ENCODE results near the gene NEO1.

NEO1 gene

DNA sequence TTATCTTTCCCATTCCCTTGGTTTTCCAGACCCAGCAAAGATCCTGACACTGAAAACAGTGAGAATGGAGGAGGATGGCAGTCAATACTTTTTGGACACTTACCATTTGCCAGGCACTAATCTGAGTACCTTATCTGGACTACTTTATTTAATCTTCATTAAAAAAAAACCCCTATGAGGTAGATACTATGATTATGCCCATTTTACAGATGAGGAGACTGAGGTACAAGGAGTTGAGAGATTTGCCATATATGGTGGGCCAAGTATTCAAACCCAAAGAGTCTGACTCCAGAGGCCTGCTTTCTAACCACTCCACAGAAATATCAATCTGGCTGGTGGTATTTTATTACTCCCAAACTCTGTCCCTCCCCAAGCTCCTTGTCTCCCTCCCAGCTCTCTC is 296.9 kb downstream of the NEO1 start:
- no peak overlapping the region for H3K9ac ChIP-seq (ENCODE audit: low read length)
- TF ChIP-seq, protein P1, sequence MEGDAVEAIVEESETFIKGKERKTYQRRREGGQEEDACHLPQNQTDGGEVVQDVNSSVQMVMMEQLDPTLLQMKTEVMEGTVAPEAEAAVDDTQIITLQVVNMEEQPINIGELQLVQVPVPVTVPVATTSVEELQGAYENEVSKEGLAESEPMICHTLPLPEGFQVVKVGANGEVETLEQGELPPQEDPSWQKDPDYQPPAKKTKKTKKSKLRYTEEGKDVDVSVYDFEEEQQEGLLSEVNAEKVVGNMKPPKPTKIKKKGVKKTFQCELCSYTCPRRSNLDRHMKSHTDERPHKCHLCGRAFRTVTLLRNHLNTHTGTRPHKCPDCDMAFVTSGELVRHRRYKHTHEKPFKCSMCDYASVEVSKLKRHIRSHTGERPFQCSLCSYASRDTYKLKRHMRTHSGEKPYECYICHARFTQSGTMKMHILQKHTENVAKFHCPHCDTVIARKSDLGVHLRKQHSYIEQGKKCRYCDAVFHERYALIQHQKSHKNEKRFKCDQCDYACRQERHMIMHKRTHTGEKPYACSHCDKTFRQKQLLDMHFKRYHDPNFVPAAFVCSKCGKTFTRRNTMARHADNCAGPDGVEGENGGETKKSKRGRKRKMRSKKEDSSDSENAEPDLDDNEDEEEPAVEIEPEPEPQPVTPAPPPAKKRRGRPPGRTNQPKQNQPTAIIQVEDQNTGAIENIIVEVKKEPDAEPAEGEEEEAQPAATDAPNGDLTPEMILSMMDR (IDR thresholded peaks at IDR 0.05; ENCODE audit: insufficient read depth, low read length, poor library complexity, severe bottlenecking), result no peak
- no peak for TF ChIP-seq EZH2phosphoT487 (conservative IDR thresholded peaks at IDR 0.05; ENCODE audit: low read length)
- no peaks in the 10 kb centered on the region for H3F3A ChIP-seq (ENCODE audit: insufficient read depth)
- H4K20me1 ChIP-seq (ENCODE audit: low read depth, low read length), result no peaks in the 10 kb centered on the region
- no peak overlapping the region for H2AFZ ChIP-seq (ENCODE audit: low read depth, low read length, severe bottlenecking)
- H3K27me3 ChIP-seq (ENCODE audit: low read length), result no peaks in the 10 kb centered on the region
- H3K9me3 ChIP-seq (ENCODE audit: insufficient read depth, low read length), result no peaks in the 10 kb centered on the region
- H3K27ac ChIP-seq (ENCODE audit: low read depth, low read length), result no peak overlapping the region
- no peaks in the 10 kb centered on the region for H3K79me2 ChIP-seq (ENCODE audit: insufficient read depth, low read length)
- H3K36me3 ChIP-seq (ENCODE audit: low read length), result no peaks in the 10 kb centered on the region
- H3K4me3 ChIP-seq (ENCODE audit: insufficient read depth, low read length, poor library complexity, severe bottlenecking), result no peak overlapping the region
- no peaks in the 10 kb centered on the region for H3K9me2 ChIP-seq (replicated peaks; ENCODE audit: insufficient read depth, low read length)
- no peak overlapping the region for H3K4me2 ChIP-seq (ENCODE audit: low read depth, low read length, poor library complexity, severe bottlenecking)

DNA sequence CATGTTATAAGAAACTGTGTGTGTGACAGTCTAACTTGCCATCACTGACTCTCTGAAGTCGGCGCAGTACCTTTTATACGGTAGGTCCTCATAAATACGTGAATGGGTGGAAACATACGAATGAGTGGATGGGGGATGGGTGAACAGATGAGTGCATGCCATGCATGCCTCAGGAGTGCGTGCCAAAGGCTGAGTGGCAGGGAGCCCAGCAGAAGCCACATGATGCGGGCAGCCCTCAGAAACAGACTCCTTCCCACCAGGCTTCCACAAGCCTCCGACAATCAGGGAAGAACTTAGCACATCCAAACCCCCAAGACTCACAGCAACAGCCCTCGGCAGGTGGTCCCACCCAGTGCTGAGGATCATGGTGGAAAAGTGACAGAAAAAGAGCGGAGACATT is 299.8 kb downstream of the NEO1 start:
- Histone ChIP-seq H2AFZ (ENCODE audit: low read depth, low read length, severe bottlenecking) (no peak overlapping the region), H3K9me3 (ENCODE audit: insufficient read depth, low read length) (no peaks in the 10 kb centered on the region), H4K20me1 (ENCODE audit: low read depth, low read length) (no peaks in the 10 kb centered on the region), H3F3A (ENCODE audit: insufficient read depth) (no peaks in the 10 kb centered on the region), H3K27ac (ENCODE audit: low read depth, low read length) (no peak overlapping the region), H3K9me2 (replicated peaks; ENCODE audit: insufficient read depth, low read length) (no peaks in the 10 kb centered on the region), H3K4me2 (ENCODE audit: low read depth, low read length, poor library complexity, severe bottlenecking) (no peak overlapping the region), H3K79me2 (ENCODE audit: insufficient read depth, low read length) (no peaks in the 10 kb centered on the region), H3K4me3 (ENCODE audit: insufficient read depth, low read length, poor library complexity, severe bottlenecking) (no peak overlapping the region), H3K9ac (ENCODE audit: low read length) (no peak overlapping the region), H3K27me3 (ENCODE audit: low read length) (no peaks in the 10 kb centered on the region), H3K36me3 (ENCODE audit: low read length) (no peaks in the 10 kb centered on the region)
- no peak for TF ChIP-seq EZH2phosphoT487 (conservative IDR thresholded peaks at IDR 0.05; ENCODE audit: low read length)
- TF ChIP-seq, protein P1 (IDR thresholded peaks at IDR 0.05; ENCODE audit: insufficient read depth, low read length, poor library complexity, severe bottlenecking), result no peak

DNA sequence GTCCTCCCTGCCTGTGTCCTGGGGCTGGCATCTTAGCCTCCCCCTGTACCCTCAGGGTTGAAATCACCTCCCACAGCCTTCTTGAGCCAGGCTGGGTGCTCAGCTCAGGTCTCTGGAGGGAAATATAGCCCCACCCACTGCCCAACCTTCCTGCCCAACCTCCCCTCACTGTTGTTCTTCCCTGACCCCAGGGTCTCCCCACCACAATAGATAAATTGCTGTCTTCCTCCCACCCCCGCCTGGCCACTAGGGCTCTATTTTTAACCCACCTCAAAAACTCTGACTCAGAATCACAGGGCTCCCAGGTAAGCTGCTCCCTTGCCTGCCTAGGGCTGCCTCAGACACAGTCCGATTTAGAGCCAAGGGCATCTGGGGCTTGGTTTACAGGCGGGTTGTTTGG is 301.5 kb downstream of the NEO1 start:
- no peaks in the 10 kb centered on the region for H4K20me1 ChIP-seq (ENCODE audit: low read depth, low read length)
- no peaks in the 10 kb centered on the region for H3K27me3 ChIP-seq (ENCODE audit: low read length)
- no peak overlapping the region for H3K4me2 ChIP-seq (ENCODE audit: low read depth, low read length, poor library complexity, severe bottlenecking)
- H3F3A ChIP-seq (ENCODE audit: insufficient read depth), result no peaks in the 10 kb centered on the region
- H3K9ac ChIP-seq (ENCODE audit: low read length), result no peak overlapping the region
- no peak overlapping the region for H2AFZ ChIP-seq (ENCODE audit: low read depth, low read length, severe bottlenecking)
- no peak overlapping the region for H3K27ac ChIP-seq (ENCODE audit: low read depth, low read length)
- H3K36me3 ChIP-seq (ENCODE audit: low read length), result no peaks in the 10 kb centered on the region
- H3K9me3 ChIP-seq (ENCODE audit: insufficient read depth, low read length), result no peaks in the 10 kb centered on the region
- no peaks in the 10 kb centered on the region for H3K79me2 ChIP-seq (ENCODE audit: insufficient read depth, low read length)
- TF ChIP-seq EZH2phosphoT487 (conservative IDR thresholded peaks at IDR 0.05; ENCODE audit: low read length), result no peak
- TF ChIP-seq, protein P1 (IDR thresholded peaks at IDR 0.05; ENCODE audit: insufficient read depth, low read length, poor library complexity, severe bottlenecking), result no peak
- H3K4me3 ChIP-seq (ENCODE audit: insufficient read depth, low read length, poor library complexity, severe bottlenecking), result no peak overlapping the region
- H3K9me2 ChIP-seq (replicated peaks; ENCODE audit: insufficient read depth, low read length), result no peaks in the 10 kb centered on the region
